GM18508 (cell line): Measurements from ENCODE around the gene DLG2.

Experiments
- ATAC-seq: cut with Tn5 transposase; IDR thresholded peaks from one replicate; pipeline ENCODE4 v1.9.1; 2021; ENCODE audit warnings: moderate number of reproducible peaks; ENCODE audit not compliant: insufficient read depth, unreplicated experiment

DLG2 gene

DNA sequence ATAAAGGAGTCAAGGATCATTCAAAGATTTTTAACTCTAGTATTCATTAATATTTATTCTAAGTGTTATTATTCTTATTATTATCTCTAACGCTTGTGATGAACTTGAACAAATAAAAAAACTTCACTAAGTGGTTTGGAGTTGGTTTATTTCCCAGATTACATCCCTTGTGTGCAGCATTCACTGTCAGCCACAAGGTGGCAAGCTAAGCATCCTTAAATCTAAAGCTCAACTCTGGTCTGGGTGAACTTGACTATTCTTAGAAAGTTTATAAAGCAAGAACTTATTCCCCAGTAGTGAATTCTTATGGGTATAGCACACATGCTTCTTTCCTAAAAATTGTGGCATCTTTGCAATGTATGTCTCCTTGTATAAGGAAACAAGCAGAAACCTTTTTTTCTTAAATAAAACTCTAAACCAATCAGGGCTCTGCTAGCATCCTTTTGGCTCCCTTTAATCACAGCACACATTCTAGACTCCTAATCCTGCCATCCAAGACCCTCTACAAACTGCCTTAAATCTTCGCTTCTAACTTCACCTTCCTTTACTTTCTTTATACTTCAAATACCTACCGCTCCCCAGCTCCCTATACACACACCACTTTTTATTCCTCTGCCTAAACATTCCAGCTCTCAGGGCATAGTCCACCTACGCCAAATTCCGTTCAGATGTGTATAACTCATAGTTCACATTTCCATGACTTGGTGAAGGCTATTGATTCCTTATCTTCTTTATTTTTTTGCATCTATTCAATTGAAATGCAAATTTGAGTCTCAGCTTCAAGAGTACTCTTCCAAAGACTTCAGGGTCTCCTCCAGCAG lies 1068.8 kb downstream of the DLG2 start:
- ATAC-seq = peak; percentile 85

GRCh38 chr11:84552791-84553190 lies 1074.4 kb downstream of the DLG2 start:
- ATAC-seq = no peak

- peak; percentile 94 for ATAC-seq
These were observed 1077.9 kb downstream of the DLG2 start for GRCh38 chr11:84549217-84549616.

DNA sequence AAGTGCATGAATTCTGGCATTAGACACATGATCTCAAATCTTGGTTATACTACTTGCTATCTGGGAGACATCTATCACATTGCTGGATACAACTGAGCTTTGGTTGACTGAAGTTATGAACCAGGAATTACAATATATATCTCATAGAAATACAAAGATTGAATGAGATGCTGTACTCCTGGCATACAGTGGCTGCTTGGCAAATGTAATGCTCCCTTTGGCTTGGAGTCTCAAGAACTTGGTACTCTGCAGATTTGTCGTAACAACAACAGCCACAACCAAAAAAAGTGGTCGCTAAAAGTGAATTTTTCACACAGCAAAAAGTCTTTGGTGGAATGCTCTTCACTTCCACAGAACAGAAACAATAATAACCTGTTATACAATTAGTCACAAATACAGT lies 1082.6 kb downstream of the DLG2 start:
- no peak for ATAC-seq

GRCh38 chr11:84543367-84544159 lies 1083.6 kb downstream of the DLG2 start:
- ATAC-seq = no peak

- ATAC-seq = no peak
These were observed 1085.3 kb downstream of the DLG2 start for GRCh38 chr11:84541731-84542340.

- ATAC-seq = no peak
These were observed 1090.7 kb downstream of the DLG2 start for GRCh38 chr11:84536456-84536855.

GRCh38 chr11:84532364-84532763 lies 1094.8 kb downstream of the DLG2 start:
- no peak for ATAC-seq

DNA sequence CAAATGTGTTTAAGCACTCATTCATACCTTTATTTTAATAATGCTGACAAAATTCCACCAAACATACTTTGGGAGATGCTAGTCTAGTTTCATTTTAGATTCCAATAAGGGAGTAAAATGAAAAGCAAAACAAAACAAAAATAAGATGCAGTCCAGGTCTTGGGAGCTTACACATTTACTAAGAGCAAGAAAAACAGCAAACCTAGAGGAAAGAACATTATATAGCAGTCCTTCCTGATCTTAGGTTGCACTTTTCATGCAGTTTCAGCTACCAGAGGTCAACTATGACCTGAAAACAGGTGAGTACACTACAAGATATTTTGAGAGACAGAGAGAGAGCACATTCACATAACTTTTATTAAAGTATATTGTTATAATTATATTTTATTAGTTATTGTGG lies 1100.9 kb downstream of the DLG2 start:
- ATAC-seq = no peak

DNA sequence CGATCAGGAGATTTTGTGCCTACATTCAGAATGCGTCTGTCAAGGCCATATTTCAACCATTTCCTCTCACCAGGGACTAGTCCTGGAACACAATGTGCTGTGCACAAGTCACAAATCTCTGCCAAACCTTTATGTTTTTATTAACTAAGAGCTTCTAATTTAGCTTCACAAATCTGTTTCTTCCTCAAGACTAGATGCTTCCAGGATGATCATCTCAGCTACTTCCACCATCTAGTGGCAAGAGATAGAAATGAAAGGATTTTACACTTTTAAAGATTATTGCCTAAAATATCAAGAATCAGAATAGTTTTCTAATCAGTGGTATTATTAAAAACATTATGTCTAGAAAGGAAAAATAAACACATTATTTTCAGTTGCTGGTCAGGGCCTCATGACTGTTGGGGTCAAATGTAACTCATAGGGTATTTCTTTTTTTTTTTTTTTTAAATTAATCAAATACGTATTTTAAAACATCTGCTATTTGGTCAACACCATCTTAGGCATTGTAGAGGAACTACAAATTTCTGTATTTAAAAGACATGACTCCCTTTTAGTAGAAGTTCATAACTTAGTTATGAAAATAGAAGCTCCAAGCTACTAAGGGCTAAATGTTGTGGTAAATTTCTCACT lies 1102.6 kb downstream of the DLG2 start:
- no peak for ATAC-seq

DNA sequence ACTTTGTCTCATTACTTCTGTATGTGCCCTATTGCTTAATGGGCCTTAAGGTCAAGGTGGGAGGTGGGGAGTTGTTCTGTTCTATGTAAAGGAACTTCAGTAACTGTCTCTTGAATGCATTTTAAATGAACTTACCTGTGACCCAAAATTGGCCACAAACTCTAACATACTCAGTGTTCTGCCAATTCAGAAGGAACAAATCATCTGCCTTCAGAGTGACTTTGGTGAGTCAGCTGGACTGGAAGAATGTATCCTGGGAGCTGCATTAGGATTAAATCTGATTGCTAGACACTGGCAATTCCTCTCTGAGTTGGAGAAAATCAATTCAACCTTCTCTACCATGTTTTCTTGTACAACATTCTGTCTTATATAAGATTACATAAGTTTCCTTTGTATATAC lies 1104.8 kb downstream of the DLG2 start:
- no peak for ATAC-seq

- ATAC-seq = no peak
These were observed 1108.4 kb downstream of the DLG2 start for GRCh38 chr11:84518631-84519183.

DNA sequence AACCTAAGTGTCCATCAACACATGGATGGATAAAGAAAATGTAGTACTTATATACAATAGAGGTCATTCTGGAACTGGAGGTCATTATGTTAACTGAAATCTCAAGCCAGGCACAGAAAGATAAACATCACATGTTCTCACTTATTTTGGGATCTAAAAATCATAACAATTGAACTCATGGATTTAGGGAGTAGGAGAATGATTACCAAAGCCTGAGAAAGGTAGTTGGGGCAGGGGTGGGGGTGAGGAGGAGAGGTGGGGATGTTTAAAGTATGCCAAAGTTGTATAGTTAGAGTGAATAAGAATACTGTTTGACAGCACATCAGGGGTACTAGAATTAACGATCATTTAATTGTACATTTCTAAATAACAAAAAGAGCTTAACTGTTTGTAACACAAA lies 1112.7 kb downstream of the DLG2 start:
- ATAC-seq = no peak

- no peak for ATAC-seq
These were observed 1123.6 kb downstream of the DLG2 start for GRCh38 chr11:84503503-84503902.

DNA sequence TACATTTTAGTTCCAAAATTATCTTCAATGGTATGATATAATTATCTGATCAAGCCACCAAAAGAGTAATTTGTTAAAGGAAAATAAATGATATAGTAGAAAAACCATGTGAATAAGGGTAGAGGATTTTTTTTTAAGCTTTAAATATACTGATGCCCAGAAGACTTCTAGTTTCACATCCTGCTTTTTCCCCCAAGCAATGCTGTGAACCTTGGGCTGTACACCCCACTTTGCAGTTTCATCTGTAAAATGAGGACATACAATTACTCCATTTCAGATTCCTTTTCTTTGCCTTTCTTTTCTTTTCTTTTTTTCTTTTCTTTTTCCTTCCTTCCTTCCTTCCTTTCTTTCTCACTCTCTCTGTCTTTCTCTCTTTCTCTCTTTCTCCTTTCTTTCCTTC lies 1125.4 kb downstream of the DLG2 start:
- ATAC-seq = no peak

- no peak for ATAC-seq
These were observed 1129.1 kb downstream of the DLG2 start for GRCh38 chr11:84497981-84498411.

DNA sequence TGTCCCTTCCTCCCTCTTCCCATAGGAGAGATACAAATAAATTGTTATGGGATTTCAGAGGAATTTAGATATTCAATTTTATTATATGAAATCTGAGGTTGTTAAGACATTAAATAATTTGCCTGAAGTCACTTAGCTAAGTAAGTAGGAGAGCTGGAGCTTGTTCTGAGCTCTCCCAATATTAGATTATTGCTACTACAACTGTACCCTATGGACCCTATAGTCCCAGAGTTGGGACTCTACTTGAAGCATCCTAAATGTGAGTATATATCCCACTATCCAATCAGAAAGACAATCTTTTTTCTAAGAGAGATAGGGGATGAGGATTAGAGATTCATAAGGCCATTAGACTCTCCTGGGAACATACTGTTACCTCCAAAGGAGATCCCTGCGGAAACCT lies 1130.0 kb downstream of the DLG2 start:
- no peak for ATAC-seq

- no peak for ATAC-seq
These were observed 1131.0 kb downstream of the DLG2 start for GRCh38 chr11:84496122-84496521.

- ATAC-seq = no peak
These were observed 1147.0 kb downstream of the DLG2 start for GRCh38 chr11:84480131-84480530.

GRCh38 chr11:84476581-84476980 lies 1150.6 kb downstream of the DLG2 start:
- ATAC-seq = no peak
